Epithelial cell of proximal tubule (primary cell): ENCODE measurements around the gene CABP7. TPM values are rescaled to one million over a fixed set of nuclear protein-coding genes. Genes with fewer than 3 reads are reported as not detected.

Experiments used
- DNase-seq: peaks from one replicate; pipeline ENCODE4 v3.0.0-alpha.2; 2011; ENCODE audit warnings: low read depth
- H3K4me3 ChIP-seq: 2 replicates; pipeline ENCODE4 v1.5.1; 2011; ENCODE audit warnings: low read depth, mild to moderate bottlenecking, low read length
- CTCF ChIP-seq: conservative IDR thresholded peaks from 2 replicates; pipeline ENCODE4 v1.5.1; 2012; ENCODE audit warnings: low read depth, mild to moderate bottlenecking, low read length
- total RNA-seq: library from RNA; depleted of rRNA; stranded (reverse); fragments of >200 nt; gene quantifications from 2 replicates; pipeline ENCODE4 v1.2.3, GENCODE V29; 2015

The CABP7 gene
- total RNA-seq, 1 donor from 2014 or later: not detected

DNA sequence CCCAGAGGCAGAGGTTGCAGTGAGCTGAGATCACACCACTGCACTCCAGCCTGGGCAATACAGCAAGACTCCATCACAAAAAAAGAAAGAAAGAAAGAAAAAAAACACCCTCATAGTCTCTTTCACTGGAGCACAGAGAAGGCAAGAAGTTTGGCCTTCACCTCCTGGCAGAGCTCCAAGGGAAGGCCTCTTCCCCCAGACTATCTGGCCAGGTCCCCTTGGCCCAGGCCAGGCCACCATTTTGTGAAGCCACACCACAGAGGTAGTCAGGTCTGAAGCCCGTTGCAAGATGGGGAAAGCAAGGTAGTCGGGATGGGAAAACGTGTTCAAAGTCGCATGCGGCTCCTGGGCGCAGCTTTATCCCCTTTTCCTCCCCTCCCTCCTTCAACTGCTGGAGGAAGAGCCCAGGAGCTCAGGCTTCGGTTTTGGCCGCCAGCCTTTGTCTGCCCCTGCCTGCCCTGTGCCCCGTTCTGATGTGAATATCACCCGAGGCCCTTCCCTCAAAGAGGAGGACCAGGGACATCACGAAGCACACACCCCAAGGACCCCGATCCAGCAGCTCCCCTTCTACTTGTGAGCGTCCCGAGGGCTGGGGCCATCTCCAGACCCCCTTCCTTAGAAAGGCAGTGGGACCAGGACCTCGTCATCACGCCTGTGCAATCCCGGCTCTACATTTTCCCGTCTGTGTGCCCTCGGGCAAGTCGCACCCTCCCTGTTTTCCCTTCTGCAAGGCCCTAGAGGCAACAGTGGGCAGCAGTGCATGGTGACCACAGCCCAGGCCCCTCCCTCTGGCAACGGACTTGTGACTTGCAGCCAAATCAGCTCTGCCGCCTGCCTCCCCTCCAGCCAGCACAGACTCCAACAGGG, 17.7 kb downstream of the CABP7 start:
- no peak for TF ChIP-seq CTCF
- H3K4me3 ChIP-seq: no peak overlapping the region
- DNase-seq: no peak

GRCh38 chr22:29738118-29738815, 18.5 kb downstream of the CABP7 start:
- no peak for DNase-seq
- no peak for TF ChIP-seq CTCF

DNA sequence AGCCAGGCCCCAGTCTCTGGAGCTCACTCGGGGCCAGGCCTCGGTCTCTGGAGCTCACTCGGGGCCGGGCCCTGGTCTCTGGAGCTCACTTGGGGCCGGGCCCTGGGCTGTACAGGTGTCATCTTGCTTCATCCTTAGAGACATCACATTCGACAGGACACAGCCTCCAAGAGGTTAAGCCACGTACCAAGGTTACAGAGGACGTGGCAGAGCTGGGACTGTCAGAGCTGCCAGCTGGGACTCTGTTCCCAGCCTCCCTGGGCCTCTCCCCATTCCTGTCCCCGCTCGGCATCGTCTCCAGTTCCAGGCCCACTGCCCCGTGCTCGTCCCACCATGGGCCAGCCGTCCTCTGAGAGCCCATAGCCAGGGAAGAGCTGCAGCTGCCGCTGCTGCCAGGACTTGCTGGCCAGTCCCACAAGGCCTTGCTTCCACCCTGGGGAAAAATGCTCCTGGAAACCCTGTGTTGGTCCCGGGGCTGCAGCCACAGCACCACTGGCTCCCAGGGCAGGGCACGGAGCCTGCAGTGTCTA, 19.6 kb downstream of the CABP7 start:
- DNase-seq: no peak
- no peak for TF ChIP-seq CTCF
- H3K4me3 ChIP-seq: no peak overlapping the region

More at GRCh38 chr22:29738118-29738815, 18.5 kb downstream of the CABP7 start:
- no peak overlapping the region for H3K4me3 ChIP-seq

DNA sequence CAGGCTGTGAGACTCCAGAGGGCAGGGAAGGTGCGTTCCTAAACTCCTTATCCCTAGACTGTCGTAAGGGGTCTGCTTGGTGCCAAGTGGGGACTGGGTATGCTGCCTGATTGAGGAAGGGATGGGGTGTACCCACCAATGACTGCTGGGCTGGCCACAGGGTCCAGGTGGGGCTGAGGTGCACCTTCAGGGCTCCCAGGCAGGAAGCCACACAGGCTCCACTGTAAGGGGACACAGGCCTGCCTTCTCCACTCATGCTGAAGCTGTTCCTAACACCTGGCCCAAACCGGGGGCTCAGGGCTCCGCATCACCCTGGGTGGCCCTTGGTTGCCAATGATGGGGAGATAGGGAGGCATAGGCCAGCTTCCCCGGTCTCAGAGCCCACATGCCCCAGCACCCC, 20.4 kb downstream of the CABP7 start:
- no peak overlapping the region for H3K4me3 ChIP-seq
- DNase-seq: no peak
- TF ChIP-seq CTCF: no peak

- no peak for TF ChIP-seq CTCF
- no peak for DNase-seq
- H3K4me3 ChIP-seq: no peak overlapping the region
Measured at GRCh38 chr22:29741926-29742325, 22.1 kb downstream of the CABP7 start.

GRCh38 chr22:29742326-29742725, 22.5 kb downstream of the CABP7 start:
- no peak for TF ChIP-seq CTCF
- H3K4me3 ChIP-seq: no peak overlapping the region
- DNase-seq: no peak
